Small intestine (tissue), 7 donors: Measurements from ENCODE around the gene CDK17. TPM values are rescaled to one million over a fixed set of nuclear protein-coding genes. Genes with fewer than 3 reads are reported as not detected.
"Not testable (repeated sequence)": the region's sequence is repeated elsewhere in the genome, so short reads cannot be mapped to it uniquely, and the experiment has no call there.

Experiments used
- DNase-seq, 2 donors: peaks; one replicate each; pipeline versions ENCODE4 v3.0.0 to v3.0.0-alpha.2; 2013
- FAIRE-seq: peaks from 2 replicates; lab custom pipeline; 2012; peaks lifted over from hg19 to GRCh38; lab: Jason Lieb, UNC
- H3K27ac ChIP-seq, 3 donors: one replicate each; pipeline ENCODE4 v1.5.1; 2013; ENCODE audit warnings: low read length in 2 of 3, mild to moderate bottlenecking in 2 of 3, control low read depth in 1 of 3, inconsistent platforms in 1 of 3, low read depth in 1 of 3, moderate library complexity in 1 of 3
- H3K27me3 ChIP-seq, 3 donors: one replicate each; pipeline ENCODE4 v1.6.1; 2013; ENCODE audit warnings: low read length in 3 of 3, inconsistent platforms in 1 of 3; ENCODE audit not compliant: control insufficient read depth in 3 of 3, insufficient read depth in 3 of 3
- H3K36me3 ChIP-seq, 3 donors: one replicate each; pipeline ENCODE4 v1.6.1; 2013; ENCODE audit warnings: low read length in 3 of 3, inconsistent platforms in 1 of 3, low read depth in 1 of 3, mild to moderate bottlenecking in 1 of 3, moderate library complexity in 1 of 3; ENCODE audit not compliant: control insufficient read depth in 3 of 3, insufficient read depth in 2 of 3
- H3K4me1 ChIP-seq, 3 donors: one replicate each; pipeline ENCODE4 v1.6.1; 2013; ENCODE audit warnings: low read length in 2 of 3, inconsistent platforms in 1 of 3, low read depth in 1 of 3, mild to moderate bottlenecking in 1 of 3, moderate library complexity in 1 of 3; ENCODE audit not compliant: control insufficient read depth in 3 of 3, insufficient read depth in 2 of 3
- H3K4me3 ChIP-seq, 3 donors: one replicate each; pipeline ENCODE4 v1.5.1; 2013; ENCODE audit warnings: low read length in 3 of 3, control low read depth in 1 of 3, inconsistent platforms in 1 of 3, low read depth in 1 of 3, mild to moderate bottlenecking in 1 of 3, moderate library complexity in 1 of 3
- H3K9me3 ChIP-seq, 2 donors: one replicate each; pipeline ENCODE4 v1.6.1; 2013; ENCODE audit warnings: low read depth in 1 of 2, low read length in 1 of 2; ENCODE audit not compliant: control insufficient read depth in 2 of 2, insufficient read depth in 1 of 2
- WGBS, 3 donors: extraction: QIAGEN DNeasy Blood & Tissue Kit; methylation state at CpG; one replicate each; pipeline ENCODE4 v1.1.7; 2013; 5-methylcytosine and 5-hydroxymethylcytosine counted together
- polyA plus RNA-seq, 4 donors: library from polyadenylated mRNA; stranded (reverse) in 3 of 4; unstranded in 1 of 4; fragments of 200-250 nt in 3 of 4; fragments of 120-200 nt in 1 of 4; gene quantifications; one replicate each; pipeline versions ENCODE4 v1.2.1 to v1.2.3, GENCODE V29; 2013
- donor health status: healthy with polysubstance abuse.
- donor health status: control.
- donor health status: control.
- donor health status: Bipolar disorder and iron deficiency.
- donor health status: healthy.

The CDK17 gene
- polyA plus RNA-seq, 4 donors = 7.6 to 29.8 (median 8.4) TPM

DNA sequence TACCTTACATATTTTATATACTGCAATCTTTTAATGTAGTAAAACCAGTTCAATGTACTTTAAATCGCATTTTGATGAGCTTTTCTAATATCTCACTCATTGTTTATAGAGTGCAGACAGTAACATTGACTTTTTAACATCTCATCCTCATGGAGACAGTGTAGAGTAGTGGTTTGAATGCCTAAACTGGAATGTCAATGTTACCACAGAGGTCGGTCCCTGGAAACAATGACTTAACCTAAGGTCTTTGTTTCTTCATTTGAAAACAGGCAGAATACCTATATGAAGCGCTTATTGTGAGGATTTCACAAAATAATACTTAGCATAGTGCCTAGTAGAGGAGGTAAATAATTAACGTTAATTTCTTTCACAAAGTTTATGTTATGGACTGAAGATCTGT lies 5.0 kb downstream of the CDK17 start:
- no peak for DNase-seq
- Histone ChIP-seq H3K27me3 (no peaks in the 10 kb centered on the region), H3K4me3 (no peak overlapping the region), H3K4me1 (peaks cover 0 to 8% (median 8%) of the 10 kb centered on the region in 3 donors), H3K36me3 (no peaks in the 10 kb centered on the region), H3K9me3 (no peaks in the 10 kb centered on the region), H3K27ac (no peak overlapping the region)
- 81 to 88% (median 87%) methylated on average over 4 of the region's 4 CpGs for WGBS, 3 donors
- FAIRE-seq = no peak

GRCh38 chr12:96393229-96393628 lies 7.0 kb downstream of the CDK17 start:
- H3K4me3 ChIP-seq, FAIRE-seq, H3K27me3 ChIP-seq, H3K4me1 ChIP-seq, H3K9me3 ChIP-seq, DNase-seq, H3K27ac ChIP-seq, H3K36me3 ChIP-seq: not testable (repeated sequence)
- WGBS, 3 donors = 86 to 95% (median 89%) methylated on average over 4 to 5 of the region's 5 CpGs

GRCh38 chr12:96392397-96392796 lies 7.8 kb downstream of the CDK17 start:
- H3K27ac ChIP-seq = no peak overlapping the region
- DNase-seq (no peak), FAIRE-seq (no peak)
- H3K4me3 ChIP-seq = no peak overlapping the region
- no peaks in the 10 kb centered on the region for H3K27me3 ChIP-seq
- peaks cover 0 to 4% (median 0%) of the 10 kb centered on the region in 3 donors for H3K36me3 ChIP-seq
- 78 to 87% (median 82%) methylated on average over 5 of the region's 5 CpGs for WGBS, 3 donors
- no peaks in the 10 kb centered on the region for H3K9me3 ChIP-seq
- peaks cover 0 to 8% (median 4%) of the 10 kb centered on the region in 3 donors for H3K4me1 ChIP-seq

DNA sequence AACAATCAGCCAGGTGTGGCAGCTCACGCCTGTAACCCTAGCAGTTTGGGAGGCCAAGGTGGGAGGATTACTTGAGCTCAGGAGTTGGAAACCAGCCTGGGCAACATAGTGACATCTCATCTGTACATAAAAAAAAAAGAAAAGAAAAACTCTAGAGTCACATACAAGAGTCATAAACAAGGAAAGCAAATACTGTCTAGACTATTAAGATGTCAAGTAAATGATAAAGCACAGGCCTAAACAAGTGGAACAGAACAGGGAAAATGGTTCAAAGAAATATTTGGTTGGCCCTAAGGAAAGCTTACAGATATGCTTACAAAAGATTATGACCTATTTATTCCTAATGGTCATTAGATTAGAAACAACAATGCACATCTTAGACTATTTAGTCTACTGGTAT lies 12.3 kb downstream of the CDK17 start:
- H3K4me1 ChIP-seq = no peaks in the 10 kb centered on the region
- H3K27me3 ChIP-seq = no peaks in the 10 kb centered on the region
- H3K27ac ChIP-seq = no peak overlapping the region
- 92 to 96% (median 96%) methylated on average over 1 of the region's 1 CpG for WGBS, 3 donors
- DNase-seq = no peak
- no peak overlapping the region for H3K4me3 ChIP-seq
- no peak for FAIRE-seq
- H3K9me3 ChIP-seq = no peaks in the 10 kb centered on the region
- peaks cover 0 to 9% (median 0%) of the 10 kb centered on the region in 3 donors for H3K36me3 ChIP-seq

DNA sequence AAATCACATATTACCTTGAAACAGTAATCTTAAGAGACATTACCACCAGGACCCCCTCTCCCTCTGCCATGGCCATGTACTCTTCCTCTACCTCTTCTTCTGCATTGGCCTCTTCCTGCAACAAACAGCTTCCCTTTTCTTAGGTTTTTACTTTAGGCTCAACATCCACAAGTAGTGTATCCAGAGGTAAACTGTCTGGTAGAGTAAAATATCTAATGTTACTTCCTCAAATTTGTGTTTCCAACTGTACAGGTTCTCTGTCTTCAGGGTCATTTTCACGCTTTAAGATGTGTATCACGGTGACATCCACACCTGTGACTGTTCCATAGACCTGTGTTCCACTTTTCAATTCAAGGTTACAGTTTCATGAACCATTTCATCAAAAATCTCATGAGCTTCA lies 13.4 kb downstream of the CDK17 start:
- no peak for FAIRE-seq
- peaks cover 0 to 9% (median 0%) of the 10 kb centered on the region in 3 donors for H3K36me3 ChIP-seq
- WGBS, 3 donors = 79 to 91% (median 85%) methylated on average over 2 of the region's 2 CpGs
- H3K27me3 ChIP-seq = no peaks in the 10 kb centered on the region
- H3K27ac ChIP-seq = no peak overlapping the region
- DNase-seq = no peak
- no peaks in the 10 kb centered on the region for H3K9me3 ChIP-seq
- no peak overlapping the region for H3K4me3 ChIP-seq
- H3K4me1 ChIP-seq = no peaks in the 10 kb centered on the region

DNA sequence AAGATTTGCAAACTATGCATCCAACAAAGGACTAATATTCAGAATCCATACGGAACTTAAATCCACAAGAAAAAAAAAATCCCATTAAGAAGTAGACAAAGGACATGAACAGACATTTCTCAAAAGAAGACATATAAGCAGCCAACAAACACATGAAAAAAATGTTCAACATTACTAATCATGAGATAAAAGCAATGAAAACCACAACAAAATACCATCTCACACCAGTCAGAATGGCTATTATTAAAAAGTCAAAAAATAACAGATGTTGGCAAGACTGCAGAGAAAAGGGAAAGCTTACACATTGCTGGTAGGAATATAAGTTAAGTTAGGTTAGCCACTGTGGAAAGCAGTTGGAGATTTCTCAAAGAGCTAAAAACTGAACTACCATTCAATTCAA lies 16.2 kb downstream of the CDK17 start:
- Histone ChIP-seq H3K36me3 (peaks cover 0 to 9% (median 0%) of the 10 kb centered on the region in 3 donors), H3K4me1 (no peaks in the 10 kb centered on the region), H3K9me3 (peaks cover 0 to 3% of the 10 kb centered on the region in 2 donors), H3K4me3 (no peak overlapping the region), H3K27me3 (no peaks in the 10 kb centered on the region), H3K27ac (no peak overlapping the region)
- no peak for DNase-seq
- FAIRE-seq = no peak
- WGBS, 3 donors = 85 to 100% (median 96%) methylated on average over 1 of the region's 1 CpG

- Histone ChIP-seq H3K9me3 (peaks cover 0 to 4% of the 10 kb centered on the region in 2 donors), H3K27me3 (no peaks in the 10 kb centered on the region), H3K4me3 (no peak overlapping the region), H3K27ac (no peak overlapping the region), H3K36me3 (peaks cover 0 to 9% (median 0%) of the 10 kb centered on the region in 3 donors), H3K4me1 (no peaks in the 10 kb centered on the region)
- no peak for FAIRE-seq
- no peak for DNase-seq
- 74 to 89% (median 85%) methylated on average over 4 of the region's 4 CpGs for WGBS, 3 donors
Measured at GRCh38 chr12:96383371-96383770, 16.9 kb downstream of the CDK17 start.

GRCh38 chr12:96379743-96380142 lies 20.5 kb downstream of the CDK17 start:
- not testable (repeated sequence) for DNase-seq, H3K27me3 ChIP-seq, FAIRE-seq, H3K4me3 ChIP-seq, H3K9me3 ChIP-seq, H3K36me3 ChIP-seq, H3K27ac ChIP-seq
- H3K4me1 ChIP-seq = peaks cover 4 to 17% (median 13%) of the 10 kb centered on the region in 3 donors
- WGBS, 3 donors = 98 to 99% (median 98%) methylated on average over 4 of the region's 4 CpGs

GRCh38 chr12:96378319-96378718 lies 21.9 kb downstream of the CDK17 start:
- H3K4me3 ChIP-seq = no peak overlapping the region
- 42 to 78% (median 43%) methylated on average over 1 of the region's 1 CpG for WGBS, 3 donors
- peaks cover 8 to 18% (median 18%) of the 10 kb centered on the region in 3 donors for H3K4me1 ChIP-seq
- no peak for FAIRE-seq
- H3K27ac ChIP-seq = peak overlapping the region in 1 of 3 donors; percentile 37
- peaks cover 0 to 2% (median 0%) of the 10 kb centered on the region in 3 donors for H3K36me3 ChIP-seq
- no peaks in the 10 kb centered on the region for H3K27me3 ChIP-seq
- peaks cover 0 to 6% of the 10 kb centered on the region in 2 donors for H3K9me3 ChIP-seq
- DNase-seq = no peak
